Skin of body (tissue), 2 donors: ENCODE data around the gene OTUD7B. TPM values are rescaled to one million over a fixed set of nuclear protein-coding genes. Genes with fewer than 3 reads are reported as not detected.
A peak's percentile ranks its signal among the peaks of the same experiment; 100 is the strongest.

Experiments used
- DNase-seq: peaks from one replicate; lab custom pipeline; 2025; lab: John Stamatoyannopoulos, UW
- total RNA-seq: library from RNA; depleted of rRNA; stranded (reverse); fragments of >200 nt; gene quantifications from one replicate; pipeline ENCODE4 v1.2.3, GENCODE V29; 2014

OTUD7B gene
- total RNA-seq, 1 donor from 2014 or later, result 12.8 TPM

- no peak for DNase-seq
These were observed 92.9 kb downstream of the OTUD7B start, which contains the start of gene SV2A for GRCh38 chr1:149917571-149918144. SV2A (minus strand) TSS chr1:149917844; CDS start chr1:149913840, 4,004 bp downstream.

- DNase-seq, result no peak
These were observed 93.7 kb downstream of the OTUD7B start for GRCh38 chr1:149916898-149917252.

- no peak for DNase-seq
These were observed 94.2 kb downstream of the OTUD7B start for GRCh38 chr1:149916193-149916897.

GRCh38 chr1:149915429-149916192 lies 94.9 kb downstream of the OTUD7B start:
- no peak for DNase-seq

- no peak for DNase-seq
These were observed 96.0 kb downstream of the OTUD7B start for GRCh38 chr1:149914545-149914944.

- DNase-seq, result no peak
These were observed 103.9 kb downstream of the OTUD7B start for GRCh38 chr1:149906570-149907075.

GRCh38 chr1:149903836-149904491 lies 106.6 kb downstream of the OTUD7B start:
- DNase-seq, result no peak

GRCh38 chr1:149899460-149900284 lies 110.9 kb downstream of the OTUD7B start, which contains the start of gene BOLA1:
BOLA1 (plus strand) TSS chr1:149899568; CDS start chr1:149900060, 492 bp downstream.
- peak; percentile 89 for DNase-seq

GRCh38 chr1:149896575-149896974 lies 114.0 kb downstream of the OTUD7B start:
- no peak for DNase-seq

- no peak for DNase-seq
These were observed 121.6 kb downstream of the OTUD7B start for GRCh38 chr1:149888999-149889289.

- DNase-seq, result peak; percentile 95
These were observed 122.1 kb downstream of the OTUD7B start for GRCh38 chr1:149888247-149888998.

Other genes with a start within 250 kb of the OTUD7B start
- gene FCGR1A, start 228.0 kb downstream of the OTUD7B start, total RNA-seq, result 3.3 TPM
- 10.9 TPM for gene BOLA1, start 111.2 kb downstream of the OTUD7B start, total RNA-seq
- 1.1 TPM for gene SV2A, start 92.9 kb downstream of the OTUD7B start, total RNA-seq
- 12.2 TPM for gene SF3B4, start 82.9 kb downstream of the OTUD7B start, total RNA-seq
- 8.7 TPM for gene MTMR11, start 73.8 kb downstream of the OTUD7B start, total RNA-seq
- 59.3 TPM for gene VPS45, start 57.0 kb upstream of the OTUD7B start, total RNA-seq
- gene PLEKHO1, start 139.2 kb upstream of the OTUD7B start, total RNA-seq, result 23.2 TPM
- gene ANP32E, start 225.4 kb upstream of the OTUD7B start, total RNA-seq, result 30.9 TPM
- 0.69 TPM for gene CA14, start 247.0 kb upstream of the OTUD7B start, total RNA-seq